ENCODE data around the gene CAPN7.

CAPN7 gene

DNA sequence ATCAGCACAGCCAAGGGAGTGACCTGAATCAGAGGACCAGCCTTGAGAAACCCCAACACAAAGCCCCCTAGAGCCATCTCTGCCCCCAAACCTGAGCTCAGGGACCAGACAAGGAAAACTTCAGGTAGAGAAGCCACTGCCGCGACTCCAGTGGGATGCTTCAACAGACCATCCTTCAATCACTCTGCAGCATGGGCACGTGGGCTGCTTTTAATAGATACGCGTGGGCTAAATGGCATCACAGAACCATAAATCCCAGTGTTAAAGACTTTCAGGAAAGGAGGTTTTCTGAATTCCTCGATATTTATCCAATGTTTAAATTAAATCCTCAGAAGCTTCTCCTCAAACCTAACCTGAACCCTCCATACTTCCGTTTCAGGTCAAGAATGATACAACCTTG lies 95.7 kb downstream of the CAPN7 start:
- no peak for DNase-seq

Measured in activated CD4-positive, alpha-beta T cell treated with anti-CD3 and anti-CD28 coated beads, Interleukin-2, Interleukin-6, amounts not matched to agents 100 ng/mL and 50 ng/mL, durations not matched to agents 16 hours and 8 hours (primary cell).